K562 (cell line): ENCODE data around the gene UTS2R. TPM values are rescaled to one million over a fixed set of nuclear protein-coding genes. Genes with fewer than 3 reads are reported as not detected.

ENCODE experiments used
- BCOR ChIP-seq: fragments of 450-650 bp; IDR thresholded peaks from 2 replicates; pipeline ENCODE4 v1.6.1; 2016
- CAMTA2 ChIP-seq: fragments of 250-450 bp; sonication (Bioruptor Pico); conservative IDR thresholded peaks from 2 replicates; pipeline ENCODE4 v1.5.1; 2022
- ELF4 ChIP-seq: fragments of 450-650 bp; formaldehyde crosslinking; IDR thresholded peaks from 2 replicates; pipeline ENCODE4 v1.4.0; 2022; ENCODE audit warnings: missing genetic modification characterization
- FOS ChIP-seq: IDR thresholded peaks from 3 replicates; pipeline ENCODE4 v1.6.1; 2011; ENCODE audit not compliant: insufficient read length; ENCODE audit errors: extremely low read depth
- FOXM1 ChIP-seq, 2 experiments: fragments of 450-650 bp in 1 of 2; sonication (generic) in 1 of 2; formaldehyde crosslinking in 1 of 2; IDR thresholded peaks; 2 replicates each; pipeline versions ENCODE4 v1.6.1 to v1.9.0; 2017 to 2022; ENCODE audit warnings: low read depth in 2 of 2, mild to moderate bottlenecking in 2 of 2, missing genetic modification reagents in 1 of 2, moderate library complexity in 1 of 2
- HMGXB4 ChIP-seq: sonication (generic); formaldehyde crosslinking; IDR thresholded peaks from 2 replicates; pipeline ENCODE4 v1.8.1; 2023; ENCODE audit warnings: mild to moderate bottlenecking, missing genetic modification reagents
- MXI1 ChIP-seq: IDR thresholded peaks from 2 replicates; pipeline ENCODE4 v1.6.1; 2011; ENCODE audit warnings: low read depth, mild to moderate bottlenecking, improper control_type of control experiment, low read length
- MYBL2 ChIP-seq, 2 experiments: fragments of 450-650 bp in 1 of 2; sonication (generic) in 1 of 2; formaldehyde crosslinking in 1 of 2; IDR thresholded peaks; 2 replicates each; pipeline versions ENCODE4 v1.6.1 to v1.8.1; 2017 to 2022; ENCODE audit warnings: borderline replicate concordance in 1 of 2, inconsistent platforms in 1 of 2, low read depth in 1 of 2, mild to moderate bottlenecking in 1 of 2, missing genetic modification reagents in 1 of 2, moderate library complexity in 1 of 2
- NFIC ChIP-seq: fragments of 450-650 bp; IDR thresholded peaks from 2 replicates; pipeline ENCODE4 v1.6.1; 2017; ENCODE audit warnings: mild to moderate bottlenecking, inconsistent platforms
- SMARCC2 ChIP-seq: fragments of 450-650 bp; IDR thresholded peaks from 2 replicates; pipeline ENCODE4 v1.6.1; 2017; ENCODE audit warnings: antibody characterized with exemption, moderate library complexity, mild to moderate bottlenecking, low read depth
- STAT5A ChIP-seq: IDR thresholded peaks from 2 replicates; pipeline ENCODE4 v1.6.1; 2012; ENCODE audit warnings: low read length, inconsistent platforms, borderline replicate concordance
- TEAD2 ChIP-seq: fragments of 450-650 bp; IDR thresholded peaks from 2 replicates; pipeline ENCODE4 v1.6.1; 2016; ENCODE audit warnings: missing genetic modification characterization, control low read depth, missing compliant biosample characterization
- XRCC4 ChIP-seq: IDR thresholded peaks from one replicate; pipeline ENCODE4 v1.6.1; 2011; ENCODE audit not compliant: insufficient read depth, insufficient read length; ENCODE audit errors: extremely low read depth
- ZBTB40 ChIP-seq, 2 experiments: fragments of 450-650 bp in 1 of 2; sonication (generic) in 1 of 2; formaldehyde crosslinking in 1 of 2; IDR thresholded peaks; 2 replicates each; pipeline versions ENCODE4 v1.7.1 to v1.9.0; 2016 to 2022; ENCODE audit warnings: inconsistent platforms in 1 of 2, mild to moderate bottlenecking in 1 of 2, missing genetic modification reagents in 1 of 2
- ZC3H11A ChIP-seq: IDR thresholded peaks from 2 replicates; pipeline ENCODE4 v1.6.1; 2012; ENCODE audit warnings: low read depth, low read length, improper control_type of control experiment
- ZNF3 ChIP-seq: fragments of 250-450 bp; sonication (Bioruptor Pico); IDR thresholded peaks from 2 replicates; pipeline ENCODE4 v1.5.0; 2021; ENCODE audit warnings: mild to moderate bottlenecking, moderate library complexity
- ZSCAN32 ChIP-seq: fragments of 450-650 bp; formaldehyde crosslinking; IDR thresholded peaks from 2 replicates; pipeline ENCODE4 v1.4.0; 2020; ENCODE audit warnings: mild to moderate bottlenecking, moderate library complexity
- polyA plus RNA-seq, 8 experiments: library from polyadenylated mRNA; depleted of rRNA in 4 of 8; stranded (reverse) in 5 of 8; unstranded in 3 of 8; fragments of >200 nt; fragmentation: Nextera tagmentation in 2 of 8; fragmentation: Illumina TruSeq in 1 of 8; extraction: Ambion mirVana in 2 of 8; extraction: Trizol in 1 of 8; gene quantifications; 2 replicates each; pipeline versions ENCODE4 v1.2.1 to v1.2.3, GENCODE V29; 2011 to 2014; ENCODE audit warnings: inconsistent platforms in 1 of 8, missing spikeins in 1 of 8
- total RNA-seq, 7 experiments: library from RNA; depleted of rRNA in 6 of 7; stranded (reverse); fragments of >200 nt in 6 of 7; fragmentation: Illumina TruSeq in 2 of 7; extraction: Trizol in 2 of 7; gene quantifications; 2 replicates each; pipeline versions ENCODE4 v1.2.1 to v1.2.3, GENCODE V29; 2011 to 2021; ENCODE audit warnings: low replicate concordance in 1 of 7

The UTS2R gene
- total and polyA plus RNA-seq, 9 of the 15 experiments (the other 6 are each of a cell fraction or from before 2014, with no cell fraction given), result 0.22 TPM; not detected in 8

GRCh38 chr17:82338858-82339633 is 32.5 kb upstream of the UTS2R start (continued):
- TF ChIP-seq ZBTB40 (IDR thresholded peaks at IDR 0.05), result 0 out of 2 replicates have a peak, but pooled peaks have one; percentile 14
- TF ChIP-seq ZBTB40 (CRISPR knock-in tag; IDR thresholded peaks at IDR 0.05), result no peak
- no peak; the same call in 1 of the 2 replicates for TF ChIP-seq NFIC
- TF ChIP-seq SMARCC2, result peak; percentile 54; the same call in 1 of the 2 replicates
- TF ChIP-seq ELF4 (CRISPR knock-in tag), result 0 out of 2 replicates have a peak, but pooled peaks have one; percentile 37
- no peak for TF ChIP-seq MXI1
- TF ChIP-seq FOXM1 (IDR thresholded peaks at IDR 0.05; ENCODE audit: low read depth), result no peak; the same call in 1 of the 2 replicates
- no peak for TF ChIP-seq FOXM1 (CRISPR knock-in tag; IDR thresholded peaks at IDR 0.05; ENCODE audit: low read depth)
- no peak for TF ChIP-seq CAMTA2 (CRISPR knock-in tag)
- TF ChIP-seq BCOR, result peak; percentile 61; the same call in 1 of the 2 replicates
- peak; percentile 82 for TF ChIP-seq STAT5A
- TF ChIP-seq ZNF3 (CRISPR knock-in tag), result no peak
- TF ChIP-seq ZC3H11A, result no peak
- TF ChIP-seq ZSCAN32 (CRISPR knock-in tag), result 0 out of 2 replicates have a peak, but pooled peaks have one; percentile 26
- peak; percentile 32 for TF ChIP-seq FOS
- no peak for TF ChIP-seq TEAD2 (tag)
- TF ChIP-seq HMGXB4 (CRISPR knock-in tag), result no peak
- TF ChIP-seq MYBL2 (IDR thresholded peaks at IDR 0.05; ENCODE audit: low read depth), result no peak
- TF ChIP-seq MYBL2 (CRISPR knock-in tag; IDR thresholded peaks at IDR 0.05; ENCODE audit: borderline replicate concordance), result no peak
- TF ChIP-seq XRCC4, result no peak
